Nephron progenitor cell (in vitro differentiated cells): ENCODE measurements around the gene TPRG1L.

ENCODE experiments used
- DNase-seq: peaks from one replicate; pipeline ENCODE4 v3.0.0; 2021
- H3K27ac Mint-ChIP-seq: 2 replicates; pipeline ENCODE4 v1.8.0; 2021; ENCODE audit warnings: mild to moderate bottlenecking, moderate library complexity, mixed read lengths
- H3K27me3 Mint-ChIP-seq: 2 replicates; pipeline ENCODE4 v1.8.0; 2021; ENCODE audit warnings: mild to moderate bottlenecking, low read depth, mixed read lengths; ENCODE audit not compliant: poor library complexity
- H3K36me3 Mint-ChIP-seq: 2 replicates; pipeline ENCODE4 v1.8.0; 2021; ENCODE audit warnings: low read depth, mixed read lengths
- H3K4me1 Mint-ChIP-seq: 2 replicates; pipeline ENCODE4 v1.8.0; 2021; ENCODE audit warnings: mixed read lengths
- H3K4me3 Mint-ChIP-seq: 2 replicates; pipeline ENCODE4 v1.8.0; 2021; ENCODE audit warnings: mild to moderate bottlenecking, moderate library complexity, mixed read lengths
- H3K9me3 Mint-ChIP-seq: 2 replicates; pipeline ENCODE4 v1.8.0; 2021; ENCODE audit warnings: mild to moderate bottlenecking, moderate library complexity, mixed read lengths
- CTCF ChIP-seq: fragments of 200-600 bp; sonication (generic); IDR thresholded peaks from 2 replicates; pipeline ENCODE4 v1.5.0; 2021; ENCODE audit warnings: antibody characterized with exemption

The TPRG1L gene

GRCh38 chr1:3632716-3633343 is 8.0 kb downstream of the TPRG1L start:
- H3K4me3 Mint-ChIP-seq = no peak overlapping the region
- H3K27me3 Mint-ChIP-seq = peaks cover 3% of the 10 kb centered on the region
- no peak overlapping the region for H3K27ac Mint-ChIP-seq
- TF ChIP-seq CTCF = no peak
- no peaks in the 10 kb centered on the region for H3K9me3 Mint-ChIP-seq
- H3K36me3 Mint-ChIP-seq = peaks cover 17% of the 10 kb centered on the region
- H3K4me1 Mint-ChIP-seq = no peaks in the 10 kb centered on the region
- DNase-seq = no peak

GRCh38 chr1:3633344-3634058 is 8.7 kb downstream of the TPRG1L start:
- H3K4me3 Mint-ChIP-seq = no peak overlapping the region
- no peak overlapping the region for H3K27ac Mint-ChIP-seq
- H3K27me3 Mint-ChIP-seq = peaks cover 3% of the 10 kb centered on the region
- no peaks in the 10 kb centered on the region for H3K9me3 Mint-ChIP-seq
- H3K36me3 Mint-ChIP-seq = peaks cover 17% of the 10 kb centered on the region
- TF ChIP-seq CTCF = no peak
- DNase-seq = no peak
- no peaks in the 10 kb centered on the region for H3K4me1 Mint-ChIP-seq

- Mint-ChIP-seq H3K9me3 (no peaks in the 10 kb centered on the region), H3K36me3 (peaks cover 17% of the 10 kb centered on the region), H3K27ac (no peak overlapping the region), H3K4me1 (no peaks in the 10 kb centered on the region), H3K27me3 (peaks cover 3% of the 10 kb centered on the region), H3K4me3 (no peak overlapping the region)
- DNase-seq = no peak
- TF ChIP-seq CTCF = no peak
These were observed 9.4 kb downstream of the TPRG1L start for GRCh38 chr1:3634059-3634800.

DNA sequence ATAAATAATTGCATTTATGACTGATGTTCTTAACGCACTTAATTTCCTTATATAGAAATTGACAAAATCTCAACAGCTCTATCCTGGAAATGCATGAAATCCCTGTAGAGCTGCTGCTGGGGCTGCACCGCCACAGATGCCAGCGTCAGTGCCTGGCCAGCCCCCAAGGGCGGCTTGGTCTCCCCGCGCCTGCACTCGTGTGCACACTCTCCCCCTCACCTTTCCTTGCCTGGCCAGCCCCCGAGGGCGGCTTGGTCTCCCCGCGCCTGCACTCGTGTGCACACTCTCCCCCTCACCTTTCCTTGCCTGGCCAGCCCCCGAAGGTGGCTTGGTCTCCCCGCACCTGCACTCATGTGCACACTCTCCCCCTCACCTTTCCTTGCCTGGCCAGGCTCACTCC is 11.3 kb downstream of the TPRG1L start:
- TF ChIP-seq CTCF = no peak
- Mint-ChIP-seq H3K4me1 (no peaks in the 10 kb centered on the region), H3K27me3 (peaks cover 3% of the 10 kb centered on the region), H3K27ac (no peak overlapping the region), H3K36me3 (peaks cover 17% of the 10 kb centered on the region), H3K4me3 (no peak overlapping the region), H3K9me3 (no peaks in the 10 kb centered on the region)
- no peak for DNase-seq

- Mint-ChIP-seq H3K27ac (no peak overlapping the region), H3K9me3 (no peaks in the 10 kb centered on the region), H3K27me3 (peaks cover 3% of the 10 kb centered on the region), H3K4me1 (no peaks in the 10 kb centered on the region), H3K36me3 (peaks cover 17% of the 10 kb centered on the region), H3K4me3 (no peak overlapping the region)
- no peak for TF ChIP-seq CTCF
- no peak for DNase-seq
These were observed 11.7 kb downstream of the TPRG1L start for GRCh38 chr1:3636531-3636930.
